BJ (cell line): ENCODE results near the gene NIT2. TPM values are rescaled to one million over a fixed set of nuclear protein-coding genes. Genes with fewer than 3 reads are reported as not detected.

Experiments
- CTCF ChIA-PET: fragments of 350-600 bp; formaldehyde crosslinking; extraction: SDS; loops from one replicate; lab custom pipeline; 2021; ENCODE audit warnings: antibody characterized with exemption, inconsistent platforms; lab: Yijun Ruan, JAX
- POLR2A ChIA-PET: fragments of 300-600 bp; sonication (Branson Sonifier 250); formaldehyde crosslinking; extraction: SDS; loops from one replicate; lab custom pipeline; 2021; ENCODE audit warnings: antibody characterized with exemption; lab: Charles Lee
- DNase-seq: peaks from one replicate; pipeline ENCODE4 v3.0.0-alpha.2; 2011; ENCODE audit warnings: low read depth
- H3K27me3 ChIP-seq: 2 replicates; pipeline ENCODE4 v1.6.0; 2011; ENCODE audit warnings: low read length; ENCODE audit not compliant: control insufficient read depth, insufficient read depth
- H3K36me3 ChIP-seq: 2 replicates; pipeline ENCODE4 v1.5.1; 2011; ENCODE audit warnings: low read length; ENCODE audit not compliant: control insufficient read depth, insufficient read depth
- H3K4me3 ChIP-seq: 2 replicates; pipeline ENCODE4 v1.5.1; 2011; ENCODE audit warnings: low read depth, mild to moderate bottlenecking, control low read depth, low read length
- CTCF ChIP-seq: IDR thresholded peaks from 2 replicates; pipeline ENCODE4 v1.5.1; 2011; ENCODE audit warnings: low read depth, mild to moderate bottlenecking, control low read depth, inconsistent platforms, low read length, moderate library complexity; ENCODE audit not compliant: insufficient read depth
- polyA plus RNA-seq: library from polyadenylated mRNA; depleted of rRNA; stranded (reverse); fragments of >200 nt; gene quantifications from 2 replicates; pipeline ENCODE4 v1.2.3, GENCODE V29; 2011

NIT2 gene
- polyA plus RNA-seq, 1 experiment = 34.5 TPM

- CTCF ChIA-PET = interaction anchor here (0.7 to 1.6 kb wide), 3 partner anchors 19 to 466 kb away, joined by 3 read pairs; no protein-coding TSS in a partner anchor
These were observed 36.8 kb upstream of the NIT2 start for GRCh38 chr3:100297784-100298183.

DNA sequence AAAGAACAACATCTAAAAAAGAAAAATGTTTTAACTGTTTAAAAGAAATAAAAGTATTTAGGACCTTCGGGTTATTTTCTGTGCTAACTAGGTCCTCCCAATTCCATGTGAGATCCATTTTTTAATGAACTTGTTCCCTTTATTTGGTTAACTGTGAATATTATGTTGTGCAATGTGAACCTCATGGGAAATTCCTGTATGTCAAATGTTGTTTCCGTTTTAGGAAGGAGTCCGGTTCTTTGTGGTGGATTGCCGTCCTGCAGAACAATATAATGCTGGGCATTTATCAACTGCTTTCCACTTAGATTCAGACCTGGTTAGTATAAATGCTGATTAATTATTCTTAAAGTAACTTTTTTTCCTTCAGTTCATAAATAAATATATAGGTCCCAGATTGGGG lies 35.5 kb upstream of the NIT2 start:
- no peak for DNase-seq
- Histone ChIP-seq H3K36me3 (peaks cover 5% of the 10 kb centered on the region; the same call in 1 of the 2 replicates), H3K4me3 (no peak overlapping the region), H3K27me3 (no peaks in the 10 kb centered on the region)
- CTCF ChIA-PET = interaction anchor here (1.1 kb wide), 1 partner anchor 18 kb away, joined by 3 read pairs; no protein-coding TSS in a partner anchor
- POLR2A ChIA-PET = no interaction called here
- TF ChIP-seq CTCF = no peak

More at GRCh38 chr3:100297784-100298183, 36.8 kb upstream of the NIT2 start:
- no peak for DNase-seq
- Histone ChIP-seq H3K27me3 (no peaks in the 10 kb centered on the region), H3K4me3 (no peak overlapping the region), H3K36me3 (peaks cover 8% of the 10 kb centered on the region; the same call in 1 of the 2 replicates)
- POLR2A ChIA-PET = no interaction called here
- no peak for TF ChIP-seq CTCF

DNA sequence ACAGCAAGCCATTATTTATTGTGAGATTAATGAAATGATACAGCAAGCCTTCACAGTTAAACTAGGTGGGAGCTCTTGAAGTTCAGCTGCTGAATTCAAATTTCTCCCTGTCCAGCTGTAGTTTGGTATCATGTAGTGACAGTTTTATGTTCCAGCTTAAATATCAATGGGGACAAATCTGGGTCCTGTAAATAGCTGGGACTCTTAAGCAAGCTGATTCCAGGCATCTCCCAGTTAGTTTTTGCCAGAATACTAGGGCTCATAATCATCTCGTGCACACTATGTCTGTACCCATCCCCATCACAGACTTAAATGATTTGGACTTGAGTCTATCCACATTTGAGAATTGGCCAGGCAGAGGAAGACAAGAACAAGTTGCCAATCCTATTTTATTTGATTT lies 27.9 kb upstream of the NIT2 start:
- Histone ChIP-seq H3K4me3 (no peak overlapping the region), H3K27me3 (no peaks in the 10 kb centered on the region), H3K36me3 (peaks cover 7% of the 10 kb centered on the region)
- no peak for TF ChIP-seq CTCF
- CTCF ChIA-PET = interaction anchor here (0.7 to 1.6 kb wide), 2 partner anchors 10 to 25 kb away, joined by 3 to 6 read pairs; no protein-coding TSS in a partner anchor
- DNase-seq = no peak
- POLR2A ChIA-PET = no interaction called here

GRCh38 chr3:100310355-100310965 lies 24.1 kb upstream of the NIT2 start:
- ChIA-PET CTCF (interaction anchor here (1.0 kb wide), 1 partner anchor 125 kb away, joined by 3 read pairs; no protein-coding TSS in a partner anchor), POLR2A (no interaction called here)
- Histone ChIP-seq H3K36me3 (peaks cover 3% of the 10 kb centered on the region), H3K4me3 (no peak overlapping the region), H3K27me3 (no peaks in the 10 kb centered on the region)
- DNase-seq = no peak
- TF ChIP-seq CTCF = no peak

- DNase-seq = no peak
- no peak overlapping the region for H3K4me3 ChIP-seq
- ChIA-PET POLR2A (interaction anchor here (0.5 kb wide), 1 partner anchor 493 kb away, joined by 3 read pairs; the partner anchor contains the start of gene CMSS1), CTCF (no interaction called here)
- H3K36me3 ChIP-seq = peaks cover 3% of the 10 kb centered on the region
- H3K27me3 ChIP-seq = no peaks in the 10 kb centered on the region
- no peak for TF ChIP-seq CTCF
These were observed 23.5 kb upstream of the NIT2 start for GRCh38 chr3:100311011-100311410.
